ENCODE data around the gene DISC1. TPM values are rescaled to one million over a fixed set of nuclear protein-coding genes. Genes with fewer than 3 reads are reported as not detected.

The DISC1 gene
- total RNA-seq, 1 donor from 2014 or later, result 12.3 TPM

GRCh38 chr1:231750818-231751362, 124.3 kb downstream of the DISC1 start:
- intact Hi-C loops (cut with DNase I), result loop anchor here (10.0 kb wide), 1 partner anchor 1494 kb away; no protein-coding TSS in a partner anchor
- no peak overlapping the region for H3K27ac ChIP-seq

GRCh38 chr1:231751415-231751814, 124.8 kb downstream of the DISC1 start:
- peaks cover 0 to 5% of the 10 kb centered on the region in 2 donors for H3K36me3 ChIP-seq
- intact Hi-C loops (cut with DNase I), result loop anchor here (10.0 kb wide), 1 partner anchor 1493 kb away; no protein-coding TSS in a partner anchor
- H3K27me3 ChIP-seq, result no peaks in the 10 kb centered on the region
- H3K27ac ChIP-seq, result no peak overlapping the region
- no peaks in the 10 kb centered on the region for H3K4me1 ChIP-seq
- no peak for TF ChIP-seq POLR2AphosphoS5 (IDR thresholded peaks at IDR 0.05; ENCODE audit: insufficient read depth in 1 of 2, low read depth in 1 of 2)
- TF ChIP-seq CTCF (IDR thresholded peaks at IDR 0.05), result no peak
- no peak for TF ChIP-seq POLR2A (IDR thresholded peaks at IDR 0.05)
- no peak for DNase-seq (ENCODE audit: extremely low spot score in 2 of 2)
- H3K9me3 ChIP-seq, result peaks cover 4% of the 10 kb centered on the region
- H3K4me3 ChIP-seq, result no peak overlapping the region

More at GRCh38 chr1:231750818-231751362, 124.3 kb downstream of the DISC1 start:
- no peak for DNase-seq (ENCODE audit: extremely low spot score in 2 of 2)
- TF ChIP-seq POLR2AphosphoS5 (IDR thresholded peaks at IDR 0.05; ENCODE audit: insufficient read depth in 1 of 2, low read depth in 1 of 2) (no peak), CTCF (IDR thresholded peaks at IDR 0.05) (no peak), POLR2A (IDR thresholded peaks at IDR 0.05) (no peak)
- H3K27me3 ChIP-seq, result no peaks in the 10 kb centered on the region
- H3K9me3 ChIP-seq, result peaks cover 4% of the 10 kb centered on the region
- no peaks in the 10 kb centered on the region for H3K4me1 ChIP-seq
- peaks cover 0 to 5% of the 10 kb centered on the region in 2 donors for H3K36me3 ChIP-seq
- no peak overlapping the region for H3K4me3 ChIP-seq

GRCh38 chr1:231753313-231753712, 126.7 kb downstream of the DISC1 start:
- peaks cover 11% of the 10 kb centered on the region for H3K4me1 ChIP-seq
- no peak for DNase-seq (ENCODE audit: extremely low spot score in 2 of 2)
- no peaks in the 10 kb centered on the region for H3K27me3 ChIP-seq
- peaks cover 0 to 5% of the 10 kb centered on the region in 2 donors for H3K36me3 ChIP-seq
- H3K27ac ChIP-seq, result no peak overlapping the region
- intact Hi-C loops (cut with DNase I), result loop anchor here (10.0 kb wide), 1 partner anchor 1491 kb away; no protein-coding TSS in a partner anchor
- TF ChIP-seq POLR2AphosphoS5 (IDR thresholded peaks at IDR 0.05; ENCODE audit: insufficient read depth in 1 of 2, low read depth in 1 of 2) (no peak), POLR2A (IDR thresholded peaks at IDR 0.05) (no peak)
- peaks cover 4% of the 10 kb centered on the region for H3K9me3 ChIP-seq
- H3K4me3 ChIP-seq, result no peak overlapping the region

GRCh38 chr1:231757101-231757404, 130.5 kb downstream of the DISC1 start:
- H3K36me3 ChIP-seq, result peaks cover 0 to 5% of the 10 kb centered on the region in 2 donors
- DNase-seq (ENCODE audit: extremely low spot score in 2 of 2), result no peak
- H3K27ac ChIP-seq, result no peak overlapping the region
- no peaks in the 10 kb centered on the region for H3K27me3 ChIP-seq
- peaks cover 4% of the 10 kb centered on the region for H3K9me3 ChIP-seq
- no peak overlapping the region for H3K4me3 ChIP-seq
- TF ChIP-seq CTCF (IDR thresholded peaks at IDR 0.05) (no peak), POLR2A (IDR thresholded peaks at IDR 0.05) (no peak), POLR2AphosphoS5 (IDR thresholded peaks at IDR 0.05; ENCODE audit: insufficient read depth in 1 of 2, low read depth in 1 of 2) (no peak)
- peaks cover 11% of the 10 kb centered on the region for H3K4me1 ChIP-seq
- intact Hi-C loops (cut with DNase I), result loop anchor here (10.0 kb wide), 1 partner anchor 1488 kb away; no protein-coding TSS in a partner anchor

- no peak overlapping the region for H3K27ac ChIP-seq
- no peaks in the 10 kb centered on the region for H3K27me3 ChIP-seq
- no peaks in the 10 kb centered on the region for H3K36me3 ChIP-seq
- no peak overlapping the region for H3K4me3 ChIP-seq
- intact Hi-C loops (cut with DNase I), result loop anchor here (10.0 kb wide), 1 partner anchor 1487 kb away; no protein-coding TSS in a partner anchor
- no peak for TF ChIP-seq POLR2A (IDR thresholded peaks at IDR 0.05)
- H3K4me1 ChIP-seq, result peaks cover 11% of the 10 kb centered on the region
- no peak for DNase-seq (ENCODE audit: extremely low spot score in 2 of 2)
- peaks cover 4% of the 10 kb centered on the region for H3K9me3 ChIP-seq
These were observed 131.2 kb downstream of the DISC1 start for GRCh38 chr1:231757759-231758158.

- no peak for DNase-seq (ENCODE audit: extremely low spot score in 2 of 2)
- no peaks in the 10 kb centered on the region for H3K9me3 ChIP-seq
- H3K36me3 ChIP-seq, result no peaks in the 10 kb centered on the region
- intact Hi-C loops (cut with DNase I), result no loop called here
- TF ChIP-seq CTCF (IDR thresholded peaks at IDR 0.05) (no peak), POLR2A (IDR thresholded peaks at IDR 0.05) (no peak), POLR2AphosphoS5 (IDR thresholded peaks at IDR 0.05; ENCODE audit: insufficient read depth in 1 of 2, low read depth in 1 of 2) (no peak)
- peaks cover 11% of the 10 kb centered on the region for H3K4me1 ChIP-seq
- no peak overlapping the region for H3K4me3 ChIP-seq
- H3K27ac ChIP-seq, result no peak overlapping the region
- H3K27me3 ChIP-seq, result no peaks in the 10 kb centered on the region
These were observed 134.7 kb downstream of the DISC1 start for GRCh38 chr1:231761252-231761651.

Measured in vagina (tissue), 2 donors.